Thyroid gland (tissue), 4 donors: ENCODE data around the gene CCDC85A.

Experiments used
- POLR2A ChIP-seq, 2 donors: fragments of 450-650 bp; IDR thresholded peaks; one replicate each; pipeline ENCODE4 v1.6.1; 2017; ENCODE audit warnings: antibody characterized with exemption in 2 of 2, mild to moderate bottlenecking in 2 of 2, moderate library complexity in 1 of 2
- TF ChIP-seq, protein P1 (sequence below), 6 experiments: fragments of 200-600 bp in 3 of 6; fragments of 450-650 bp in 3 of 6; sonication (generic) in 3 of 6; IDR thresholded peaks; one replicate each; pipeline ENCODE4 v1.5.1; 2016 to 2019; ENCODE audit warnings: antibody characterized with exemption in 6 of 6, mild to moderate bottlenecking in 2 of 6, inconsistent platforms in 1 of 6, moderate library complexity in 1 of 6

- TF ChIP-seq, protein P1, sequence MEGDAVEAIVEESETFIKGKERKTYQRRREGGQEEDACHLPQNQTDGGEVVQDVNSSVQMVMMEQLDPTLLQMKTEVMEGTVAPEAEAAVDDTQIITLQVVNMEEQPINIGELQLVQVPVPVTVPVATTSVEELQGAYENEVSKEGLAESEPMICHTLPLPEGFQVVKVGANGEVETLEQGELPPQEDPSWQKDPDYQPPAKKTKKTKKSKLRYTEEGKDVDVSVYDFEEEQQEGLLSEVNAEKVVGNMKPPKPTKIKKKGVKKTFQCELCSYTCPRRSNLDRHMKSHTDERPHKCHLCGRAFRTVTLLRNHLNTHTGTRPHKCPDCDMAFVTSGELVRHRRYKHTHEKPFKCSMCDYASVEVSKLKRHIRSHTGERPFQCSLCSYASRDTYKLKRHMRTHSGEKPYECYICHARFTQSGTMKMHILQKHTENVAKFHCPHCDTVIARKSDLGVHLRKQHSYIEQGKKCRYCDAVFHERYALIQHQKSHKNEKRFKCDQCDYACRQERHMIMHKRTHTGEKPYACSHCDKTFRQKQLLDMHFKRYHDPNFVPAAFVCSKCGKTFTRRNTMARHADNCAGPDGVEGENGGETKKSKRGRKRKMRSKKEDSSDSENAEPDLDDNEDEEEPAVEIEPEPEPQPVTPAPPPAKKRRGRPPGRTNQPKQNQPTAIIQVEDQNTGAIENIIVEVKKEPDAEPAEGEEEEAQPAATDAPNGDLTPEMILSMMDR (IDR thresholded peaks at IDR 0.05), result no peak
- no peak for TF ChIP-seq POLR2A (IDR thresholded peaks at IDR 0.05)
These were observed 45.7 kb downstream of the CCDC85A start for GRCh38 chr2:56229397-56230060.
